IPS-18a (cell line): ENCODE results near the gene PSD.

ENCODE experiments used
- H3K27ac ChIP-seq: one replicate; pipeline ENCODE4 v1.5.1; 2013; ENCODE audit warnings: low read length
- H3K27me3 ChIP-seq: one replicate; pipeline ENCODE4 v1.6.1; 2013; ENCODE audit warnings: mild to moderate bottlenecking, low read length; ENCODE audit not compliant: control insufficient read depth, insufficient read depth
- H3K36me3 ChIP-seq: one replicate; pipeline ENCODE4 v1.6.1; 2013; ENCODE audit warnings: low read depth, low read length; ENCODE audit not compliant: control insufficient read depth
- H3K4me1 ChIP-seq: one replicate; pipeline ENCODE4 v1.6.1; 2013; ENCODE audit warnings: low read depth, low read length; ENCODE audit not compliant: control insufficient read depth
- H3K4me3 ChIP-seq: one replicate; pipeline ENCODE4 v1.5.1; 2013; ENCODE audit warnings: low read length
- H3K9ac ChIP-seq: one replicate; pipeline ENCODE4 v1.6.1; 2013; ENCODE audit warnings: mild to moderate bottlenecking, low read length, moderate library complexity
- H3K9me3 ChIP-seq: one replicate; pipeline ENCODE4 v1.6.1; 2013; ENCODE audit warnings: low read depth, low read length; ENCODE audit not compliant: control insufficient read depth

PSD gene

GRCh38 chr10:102392306-102392705 lies 26.3 kb downstream of the PSD start:
- H3K27ac ChIP-seq = no peak overlapping the region
- H3K4me1 ChIP-seq = peaks cover 5% of the 10 kb centered on the region
- H3K9ac ChIP-seq = no peak overlapping the region
- H3K27me3 ChIP-seq = peaks cover 35% of the 10 kb centered on the region
- no peaks in the 10 kb centered on the region for H3K9me3 ChIP-seq
- no peaks in the 10 kb centered on the region for H3K36me3 ChIP-seq
- no peak overlapping the region for H3K4me3 ChIP-seq

GRCh38 chr10:102389894-102390293 lies 28.7 kb downstream of the PSD start:
- Histone ChIP-seq H3K4me1 (peaks cover 3% of the 10 kb centered on the region), H3K9ac (no peak overlapping the region), H3K9me3 (no peaks in the 10 kb centered on the region), H3K36me3 (no peaks in the 10 kb centered on the region), H3K27me3 (peaks cover 30% of the 10 kb centered on the region), H3K27ac (no peak overlapping the region), H3K4me3 (no peak overlapping the region)

GRCh38 chr10:102384606-102385429 lies 33.8 kb downstream of the PSD start:
- H3K27me3 ChIP-seq = no peaks in the 10 kb centered on the region
- no peaks in the 10 kb centered on the region for H3K4me1 ChIP-seq
- no peaks in the 10 kb centered on the region for H3K9me3 ChIP-seq
- no peak overlapping the region for H3K4me3 ChIP-seq
- no peak overlapping the region for H3K9ac ChIP-seq
- peaks cover 6% of the 10 kb centered on the region for H3K36me3 ChIP-seq
- no peak overlapping the region for H3K27ac ChIP-seq

GRCh38 chr10:102384053-102384452 lies 34.5 kb downstream of the PSD start:
- Histone ChIP-seq H3K27me3 (no peaks in the 10 kb centered on the region), H3K4me1 (no peaks in the 10 kb centered on the region), H3K4me3 (no peak overlapping the region), H3K27ac (no peak overlapping the region), H3K9ac (no peak overlapping the region), H3K36me3 (peaks cover 13% of the 10 kb centered on the region), H3K9me3 (no peaks in the 10 kb centered on the region)

GRCh38 chr10:102382871-102383270 lies 35.7 kb downstream of the PSD start:
- Histone ChIP-seq H3K4me1 (no peaks in the 10 kb centered on the region), H3K4me3 (no peak overlapping the region), H3K27me3 (no peaks in the 10 kb centered on the region), H3K27ac (no peak overlapping the region), H3K9me3 (no peaks in the 10 kb centered on the region), H3K9ac (no peak overlapping the region), H3K36me3 (peaks cover 13% of the 10 kb centered on the region)

- no peaks in the 10 kb centered on the region for H3K27me3 ChIP-seq
- H3K9me3 ChIP-seq = no peaks in the 10 kb centered on the region
- H3K27ac ChIP-seq = no peak overlapping the region
- no peak overlapping the region for H3K9ac ChIP-seq
- peaks cover 13% of the 10 kb centered on the region for H3K36me3 ChIP-seq
- H3K4me1 ChIP-seq = no peaks in the 10 kb centered on the region
- H3K4me3 ChIP-seq = no peak overlapping the region
Measured at GRCh38 chr10:102381983-102382382, 36.6 kb downstream of the PSD start.

GRCh38 chr10:102379383-102379782 lies 39.2 kb downstream of the PSD start:
- no peaks in the 10 kb centered on the region for H3K27me3 ChIP-seq
- no peak overlapping the region for H3K27ac ChIP-seq
- H3K9me3 ChIP-seq = no peaks in the 10 kb centered on the region
- H3K36me3 ChIP-seq = peaks cover 28% of the 10 kb centered on the region
- no peak overlapping the region for H3K9ac ChIP-seq
- no peaks in the 10 kb centered on the region for H3K4me1 ChIP-seq
- no peak overlapping the region for H3K4me3 ChIP-seq

- no peak overlapping the region for H3K4me3 ChIP-seq
- no peak overlapping the region for H3K27ac ChIP-seq
- no peaks in the 10 kb centered on the region for H3K4me1 ChIP-seq
- H3K27me3 ChIP-seq = no peaks in the 10 kb centered on the region
- peaks cover 25% of the 10 kb centered on the region for H3K36me3 ChIP-seq
- H3K9me3 ChIP-seq = no peaks in the 10 kb centered on the region
- H3K9ac ChIP-seq = no peak overlapping the region
Measured at GRCh38 chr10:102376901-102377300, 41.7 kb downstream of the PSD start.

- no peak overlapping the region for H3K27ac ChIP-seq
- no peaks in the 10 kb centered on the region for H3K27me3 ChIP-seq
- H3K9me3 ChIP-seq = no peaks in the 10 kb centered on the region
- no peak overlapping the region for H3K9ac ChIP-seq
- H3K4me3 ChIP-seq = no peak overlapping the region
- H3K36me3 ChIP-seq = peaks cover 27% of the 10 kb centered on the region
- no peaks in the 10 kb centered on the region for H3K4me1 ChIP-seq
Measured at GRCh38 chr10:102375867-102376266, 42.7 kb downstream of the PSD start.

- peaks cover 34% of the 10 kb centered on the region for H3K36me3 ChIP-seq
- no peak overlapping the region for H3K9ac ChIP-seq
Measured at GRCh38 chr10:102375250-102375649, 43.3 kb downstream of the PSD start.

GRCh38 chr10:102371295-102371694 lies 47.3 kb downstream of the PSD start:
- Histone ChIP-seq H3K9ac (no peak overlapping the region), H3K4me3 (no peak overlapping the region), H3K27me3 (no peaks in the 10 kb centered on the region), H3K36me3 (peaks cover 52% of the 10 kb centered on the region), H3K4me1 (no peaks in the 10 kb centered on the region), H3K9me3 (no peaks in the 10 kb centered on the region), H3K27ac (no peak overlapping the region)

More at GRCh38 chr10:102375250-102375649, 43.3 kb downstream of the PSD start:
- Histone ChIP-seq H3K9me3 (no peaks in the 10 kb centered on the region), H3K4me1 (no peaks in the 10 kb centered on the region), H3K27me3 (no peaks in the 10 kb centered on the region), H3K4me3 (no peak overlapping the region), H3K27ac (no peak overlapping the region)

GRCh38 chr10:102368077-102368476 lies 50.5 kb downstream of the PSD start:
- Histone ChIP-seq H3K4me1 (no peaks in the 10 kb centered on the region), H3K36me3 (peaks cover 46% of the 10 kb centered on the region)

More at GRCh38 chr10:102368077-102368476, 50.5 kb downstream of the PSD start:
- Histone ChIP-seq H3K4me3 (no peak overlapping the region), H3K27me3 (no peaks in the 10 kb centered on the region), H3K9me3 (no peaks in the 10 kb centered on the region), H3K27ac (no peak overlapping the region), H3K9ac (no peak overlapping the region)
